ENCODE measurements around the gene EVX2. TPM values are rescaled to one million over a fixed set of nuclear protein-coding genes. Genes with fewer than 3 reads are reported as not detected.

Gene EVX2
- total RNA-seq, 3 donors from 2014 or later, result 0.12 TPM; not detected in 2

DNA sequence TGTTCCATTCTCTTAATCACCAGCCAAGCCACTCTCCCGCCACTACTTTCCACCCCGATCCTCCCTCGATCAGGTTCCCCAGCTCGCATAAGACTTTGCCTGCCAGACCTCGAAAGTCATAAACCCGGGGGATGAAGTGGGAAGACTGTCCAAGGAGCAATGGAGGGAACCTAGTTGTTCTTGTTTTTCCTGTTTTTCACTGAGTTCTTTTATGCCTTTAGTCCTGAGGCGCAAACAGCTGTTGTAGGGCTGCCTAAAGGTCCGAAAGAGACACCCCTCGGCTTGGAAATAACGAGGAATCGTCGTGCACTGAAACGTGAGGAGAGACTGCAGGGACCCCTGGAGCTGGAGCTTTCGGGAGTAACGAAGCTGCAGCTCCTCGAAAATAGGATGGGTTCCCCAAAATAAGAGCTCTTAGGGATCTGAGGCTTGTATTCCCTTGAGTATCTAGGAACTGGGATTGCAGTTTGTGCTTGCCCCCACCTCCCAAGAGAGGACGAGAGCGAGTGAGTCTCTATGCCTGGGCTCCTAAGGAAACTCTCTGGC is 14.1 kb upstream of the EVX2 start:
- no peak overlapping the region for H3K4me3 ChIP-seq
- no peaks in the 10 kb centered on the region for H3K9me3 ChIP-seq
- TF ChIP-seq, protein P1, sequence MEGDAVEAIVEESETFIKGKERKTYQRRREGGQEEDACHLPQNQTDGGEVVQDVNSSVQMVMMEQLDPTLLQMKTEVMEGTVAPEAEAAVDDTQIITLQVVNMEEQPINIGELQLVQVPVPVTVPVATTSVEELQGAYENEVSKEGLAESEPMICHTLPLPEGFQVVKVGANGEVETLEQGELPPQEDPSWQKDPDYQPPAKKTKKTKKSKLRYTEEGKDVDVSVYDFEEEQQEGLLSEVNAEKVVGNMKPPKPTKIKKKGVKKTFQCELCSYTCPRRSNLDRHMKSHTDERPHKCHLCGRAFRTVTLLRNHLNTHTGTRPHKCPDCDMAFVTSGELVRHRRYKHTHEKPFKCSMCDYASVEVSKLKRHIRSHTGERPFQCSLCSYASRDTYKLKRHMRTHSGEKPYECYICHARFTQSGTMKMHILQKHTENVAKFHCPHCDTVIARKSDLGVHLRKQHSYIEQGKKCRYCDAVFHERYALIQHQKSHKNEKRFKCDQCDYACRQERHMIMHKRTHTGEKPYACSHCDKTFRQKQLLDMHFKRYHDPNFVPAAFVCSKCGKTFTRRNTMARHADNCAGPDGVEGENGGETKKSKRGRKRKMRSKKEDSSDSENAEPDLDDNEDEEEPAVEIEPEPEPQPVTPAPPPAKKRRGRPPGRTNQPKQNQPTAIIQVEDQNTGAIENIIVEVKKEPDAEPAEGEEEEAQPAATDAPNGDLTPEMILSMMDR (IDR thresholded peaks at IDR 0.05), result no peak
- intact Hi-C loops (cut with DNase I, micrococcal nuclease), result loop anchor here in 1 of 2 donors (5.0 kb wide), 1 partner anchor 406 kb away; no protein-coding TSS in a partner anchor
- H3K36me3 ChIP-seq (ENCODE audit: low read depth), result no peaks in the 10 kb centered on the region
- ATAC-seq (no peak), DNase-seq (no peak)
- peaks cover 24% of the 10 kb centered on the region for H3K4me1 ChIP-seq (ENCODE audit: low read depth)

- Histone ChIP-seq H3K4me1 (ENCODE audit: low read depth) (peaks cover 24% of the 10 kb centered on the region), H3K36me3 (ENCODE audit: low read depth) (no peaks in the 10 kb centered on the region), H3K4me3 (no peak overlapping the region), H3K9me3 (no peaks in the 10 kb centered on the region)
- TF ChIP-seq, protein P1 (IDR thresholded peaks at IDR 0.05), result peak; percentile 85
- intact Hi-C loops (cut with DNase I, micrococcal nuclease), result loop anchor here in 1 of 2 donors (5.0 kb wide), 1 partner anchor 405 kb away; no protein-coding TSS in a partner anchor
- DNase-seq (peak; percentile 71 to 80 (median 74)), ATAC-seq (peak; percentile 90)
Measured at GRCh38 chr2:176096986-176097819, 13.4 kb upstream of the EVX2 start.

DNA sequence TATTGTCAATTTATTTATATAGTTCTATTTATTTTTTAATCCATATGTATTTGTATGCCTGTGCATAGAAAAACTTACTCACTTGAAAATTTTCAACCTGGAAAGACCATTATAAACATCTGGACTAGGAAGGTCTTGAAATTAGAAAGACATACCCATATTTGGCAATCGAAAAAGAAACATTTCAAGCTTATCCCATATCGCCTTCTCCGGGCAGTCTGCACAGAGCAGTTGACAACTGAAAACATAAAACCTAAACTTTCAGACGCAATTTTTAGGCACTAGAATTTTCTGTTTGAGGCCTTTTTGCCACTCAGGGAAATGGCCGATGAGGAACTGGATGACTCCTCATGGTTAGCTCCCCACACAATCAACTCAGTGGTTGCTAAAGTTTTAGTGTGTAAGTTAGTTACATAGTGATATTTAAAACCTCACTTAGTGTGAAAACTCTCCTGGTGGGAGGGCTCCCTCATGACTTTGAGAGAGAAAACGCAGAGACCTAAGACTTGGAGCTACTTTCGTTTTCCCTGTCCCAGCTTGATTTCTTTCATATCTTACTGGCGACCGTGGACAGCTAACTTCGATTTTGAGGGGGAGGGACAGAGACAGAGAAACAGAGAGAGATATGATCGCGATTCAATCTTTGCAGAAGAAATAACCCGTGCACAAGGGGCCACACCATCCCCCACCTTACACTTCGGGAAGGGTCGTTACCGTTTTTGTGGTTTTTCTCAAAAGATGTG is 12.7 kb upstream of the EVX2 start:
- no peaks in the 10 kb centered on the region for H3K9me3 ChIP-seq
- no peaks in the 10 kb centered on the region for H3K36me3 ChIP-seq (ENCODE audit: low read depth)
- TF ChIP-seq, protein P1 (IDR thresholded peaks at IDR 0.05), result no peak
- no peak for ATAC-seq
- peaks cover 24% of the 10 kb centered on the region for H3K4me1 ChIP-seq (ENCODE audit: low read depth)
- H3K4me3 ChIP-seq, result no peak overlapping the region
- DNase-seq, result no peak
- intact Hi-C loops (cut with DNase I, micrococcal nuclease), result loop anchor here in 1 of 2 donors (5.0 kb wide), 1 partner anchor 404 kb away; no protein-coding TSS in a partner anchor

- intact Hi-C loops (cut with DNase I, micrococcal nuclease), result loop anchor here in 1 of 2 donors (5.0 kb wide), 1 partner anchor 403 kb away; no protein-coding TSS in a partner anchor
- peaks cover 24% of the 10 kb centered on the region for H3K4me1 ChIP-seq (ENCODE audit: low read depth)
- ATAC-seq (no peak), DNase-seq (no peak)
- TF ChIP-seq, protein P1 (IDR thresholded peaks at IDR 0.05), result no peak
- no peaks in the 10 kb centered on the region for H3K36me3 ChIP-seq (ENCODE audit: low read depth)
- no peaks in the 10 kb centered on the region for H3K9me3 ChIP-seq
- H3K4me3 ChIP-seq, result no peak overlapping the region
Measured at GRCh38 chr2:176095421-176095820, 11.7 kb upstream of the EVX2 start.

DNA sequence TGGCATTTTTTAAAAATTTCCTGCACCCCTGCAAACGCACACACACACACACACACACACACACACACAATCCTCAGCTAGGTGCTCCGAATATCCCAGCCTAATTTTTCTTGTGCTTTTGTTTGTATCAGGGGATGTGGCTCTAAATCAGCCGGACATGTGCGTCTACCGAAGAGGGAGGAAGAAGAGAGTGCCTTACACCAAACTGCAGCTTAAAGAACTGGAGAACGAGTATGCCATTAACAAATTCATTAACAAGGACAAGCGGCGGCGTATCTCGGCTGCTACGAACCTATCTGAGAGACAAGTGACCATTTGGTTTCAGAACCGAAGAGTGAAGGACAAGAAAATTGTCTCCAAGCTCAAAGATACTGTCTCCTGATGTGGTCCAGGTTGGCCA is 10.6 kb upstream of the EVX2 start:
- H3K9me3 ChIP-seq, result no peaks in the 10 kb centered on the region
- H3K4me3 ChIP-seq, result no peak overlapping the region
- TF ChIP-seq, protein P1 (IDR thresholded peaks at IDR 0.05), result no peak
- no peak for ATAC-seq
- no peaks in the 10 kb centered on the region for H3K36me3 ChIP-seq (ENCODE audit: low read depth)
- H3K4me1 ChIP-seq (ENCODE audit: low read depth), result peaks cover 24% of the 10 kb centered on the region
- no peak for DNase-seq
- intact Hi-C loops (cut with DNase I, micrococcal nuclease), result no loop called here
